ENCODE data around the gene CHSY1. TPM values are rescaled to one million over a fixed set of nuclear protein-coding genes. Genes with fewer than 3 reads are reported as not detected.
A peak's percentile ranks its signal among the peaks of the same experiment; 100 is the strongest.

CHSY1 gene
- total and polyA plus RNA-seq, 9 donors = 23.0 to 69.9 (median 33.0) TPM

GRCh38 chr15:101209285-101209845 lies 42.5 kb downstream of the CHSY1 start:
- TF ChIP-seq CTCF (IDR thresholded peaks at IDR 0.05) = no peak
- no peak for TF ChIP-seq POLR2A (IDR thresholded peaks at IDR 0.05)
- TF ChIP-seq EP300 (IDR thresholded peaks at IDR 0.05) = no peak
- Histone ChIP-seq H3K4me1 (ENCODE audit: insufficient read depth) (peaks cover 18% of the 10 kb centered on the region), H3K27ac (no peak overlapping the region), H3K27me3 (no peaks in the 10 kb centered on the region), H3K36me3 (no peaks in the 10 kb centered on the region), H3K4me3 (no peak overlapping the region), H3K9me3 (no peaks in the 10 kb centered on the region)
- no peak for DNase-seq
- WGBS, 3 donors = 68 to 81% (median 68%) methylated on average over 5 of the region's 5 CpGs
- intact Hi-C loops (cut with DNase I) = no loop called here

- WGBS, 3 donors = 87 to 93% (median 87%) methylated on average over 5 of the region's 5 CpGs
- DNase-seq = peak in 1 of 5 donors; percentile 65
- H3K4me3 ChIP-seq = no peak overlapping the region
- no peaks in the 10 kb centered on the region for H3K9me3 ChIP-seq
- intact Hi-C loops (cut with DNase I) = no loop called here
- H3K4me1 ChIP-seq (ENCODE audit: insufficient read depth) = peaks cover 23% of the 10 kb centered on the region
- H3K36me3 ChIP-seq = no peaks in the 10 kb centered on the region
- H3K27me3 ChIP-seq = no peaks in the 10 kb centered on the region
- TF ChIP-seq CTCF (IDR thresholded peaks at IDR 0.05) (no peak), POLR2A (IDR thresholded peaks at IDR 0.05) (no peak), EP300 (IDR thresholded peaks at IDR 0.05) (no peak)
- no peak overlapping the region for H3K27ac ChIP-seq
These were observed 44.0 kb downstream of the CHSY1 start for GRCh38 chr15:101207867-101208288.

- Histone ChIP-seq H3K9me3 (no peaks in the 10 kb centered on the region), H3K4me3 (no peak overlapping the region), H3K4me1 (ENCODE audit: insufficient read depth) (peaks cover 28% of the 10 kb centered on the region), H3K27ac (no peak overlapping the region), H3K36me3 (no peaks in the 10 kb centered on the region), H3K27me3 (no peaks in the 10 kb centered on the region)
- TF ChIP-seq EP300 (IDR thresholded peaks at IDR 0.05) = no peak
- TF ChIP-seq POLR2A (IDR thresholded peaks at IDR 0.05) = no peak
- no peak for TF ChIP-seq CTCF (IDR thresholded peaks at IDR 0.05)
- DNase-seq = no peak
- WGBS, 3 donors = 83 to 87% (median 85%) methylated on average over 12 of the region's 12 CpGs
- intact Hi-C loops (cut with DNase I) = no loop called here
These were observed 45.7 kb downstream of the CHSY1 start for GRCh38 chr15:101206176-101206591.

GRCh38 chr15:101204739-101205535 lies 46.9 kb downstream of the CHSY1 start:
- WGBS, 3 donors = 51 to 71% (median 58%) methylated on average over 5 of the region's 5 CpGs
- H3K9me3 ChIP-seq = no peaks in the 10 kb centered on the region
- no peak for DNase-seq
- H3K4me3 ChIP-seq = no peak overlapping the region
- H3K36me3 ChIP-seq = no peaks in the 10 kb centered on the region
- intact Hi-C loops (cut with DNase I) = no loop called here
- peaks cover 28% of the 10 kb centered on the region for H3K4me1 ChIP-seq (ENCODE audit: insufficient read depth)
- no peaks in the 10 kb centered on the region for H3K27me3 ChIP-seq
- TF ChIP-seq POLR2A (IDR thresholded peaks at IDR 0.05) = no peak
- no peak for TF ChIP-seq CTCF (IDR thresholded peaks at IDR 0.05)
- no peak for TF ChIP-seq EP300 (IDR thresholded peaks at IDR 0.05)
- H3K27ac ChIP-seq = no peak overlapping the region
